Central memory CD8-positive, alpha-beta T cell (primary cell): ENCODE data around the gene UGT1A8.

ENCODE experiments used
- ATAC-seq: fragments of 150-1000 bp; cut with Tn5 transposase; replicated peaks from 2 replicates; pipeline ENCODE4 v1.10.0; 2022; ENCODE audit warnings: mild to moderate bottlenecking, moderate FRiP score, moderate number of reproducible peaks; ENCODE audit not compliant: poor library complexity, severe bottlenecking; ENCODE audit errors: extremely low read depth
- DNase-seq, 2 donors: peaks; one replicate each; pipeline ENCODE4 v3.0.0; 2021; ENCODE audit warnings: low spot score in 2 of 2
- H3K27ac Mint-ChIP-seq: one replicate; pipeline ENCODE4 v1.8.0; 2022; ENCODE audit warnings: low read depth, mild to moderate bottlenecking, moderate library complexity, mixed read lengths
- H3K27me3 Mint-ChIP-seq: one replicate; pipeline ENCODE4 v1.8.0; 2022; ENCODE audit warnings: mixed read lengths
- H3K36me3 Mint-ChIP-seq: one replicate; pipeline ENCODE4 v1.8.0; 2022; ENCODE audit warnings: mild to moderate bottlenecking, moderate library complexity, mixed read lengths; ENCODE audit not compliant: insufficient read depth
- H3K4me1 Mint-ChIP-seq: one replicate; pipeline ENCODE4 v1.8.0; 2022; ENCODE audit warnings: mixed read lengths
- H3K4me3 Mint-ChIP-seq: one replicate; pipeline ENCODE4 v1.8.0; 2022; ENCODE audit warnings: mild to moderate bottlenecking, moderate library complexity, mixed read lengths
- H3K9me3 Mint-ChIP-seq: one replicate; pipeline ENCODE4 v1.8.0; 2022; ENCODE audit warnings: mixed read lengths

The UGT1A8 gene

GRCh38 chr2:233793465-233794127, 176.2 kb downstream of the UGT1A8 start:
- H3K27ac Mint-ChIP-seq: no peak overlapping the region
- H3K27me3 Mint-ChIP-seq: peaks cover 40% of the 10 kb centered on the region
- H3K9me3 Mint-ChIP-seq: no peaks in the 10 kb centered on the region
- H3K36me3 Mint-ChIP-seq: no peaks in the 10 kb centered on the region
- no peak for DNase-seq
- H3K4me3 Mint-ChIP-seq: no peak overlapping the region
- H3K4me1 Mint-ChIP-seq: no peaks in the 10 kb centered on the region
- no peak for ATAC-seq

- H3K36me3 Mint-ChIP-seq: no peaks in the 10 kb centered on the region
- ATAC-seq: no peak
- H3K27ac Mint-ChIP-seq: no peak overlapping the region
- DNase-seq: no peak
- no peaks in the 10 kb centered on the region for H3K9me3 Mint-ChIP-seq
- H3K4me3 Mint-ChIP-seq: no peak overlapping the region
- no peaks in the 10 kb centered on the region for H3K4me1 Mint-ChIP-seq
- peaks cover 41% of the 10 kb centered on the region for H3K27me3 Mint-ChIP-seq
Observed at GRCh38 chr2:233794128-233794658, 176.8 kb downstream of the UGT1A8 start.

GRCh38 chr2:233795735-233796171, 178.3 kb downstream of the UGT1A8 start:
- H3K27me3 Mint-ChIP-seq: peaks cover 41% of the 10 kb centered on the region
- H3K9me3 Mint-ChIP-seq: no peaks in the 10 kb centered on the region
- no peak for ATAC-seq
- no peaks in the 10 kb centered on the region for H3K4me1 Mint-ChIP-seq
- no peaks in the 10 kb centered on the region for H3K36me3 Mint-ChIP-seq
- DNase-seq: no peak
- no peak overlapping the region for H3K27ac Mint-ChIP-seq
- no peak overlapping the region for H3K4me3 Mint-ChIP-seq

GRCh38 chr2:233796254-233796653, 178.8 kb downstream of the UGT1A8 start:
- Mint-ChIP-seq H3K4me3 (no peak overlapping the region), H3K36me3 (no peaks in the 10 kb centered on the region), H3K4me1 (peaks cover 2% of the 10 kb centered on the region), H3K9me3 (no peaks in the 10 kb centered on the region), H3K27ac (no peak overlapping the region), H3K27me3 (peaks cover 37% of the 10 kb centered on the region)
- ATAC-seq: no peak
- no peak for DNase-seq

- ATAC-seq (no peak), DNase-seq (peak in 1 of 2 donors; percentile 6)
- Mint-ChIP-seq H3K4me3 (no peak overlapping the region), H3K36me3 (no peaks in the 10 kb centered on the region), H3K27ac (no peak overlapping the region), H3K9me3 (no peaks in the 10 kb centered on the region), H3K27me3 (peaks cover 30% of the 10 kb centered on the region), H3K4me1 (peaks cover 8% of the 10 kb centered on the region)
Observed at GRCh38 chr2:233798335-233799086, 181.1 kb downstream of the UGT1A8 start.

GRCh38 chr2:233799087-233799665, 181.7 kb downstream of the UGT1A8 start:
- Mint-ChIP-seq H3K9me3 (no peaks in the 10 kb centered on the region), H3K36me3 (no peaks in the 10 kb centered on the region), H3K4me3 (no peak overlapping the region), H3K27ac (no peak overlapping the region), H3K4me1 (peaks cover 8% of the 10 kb centered on the region), H3K27me3 (peaks cover 36% of the 10 kb centered on the region)
- ATAC-seq: no peak
- DNase-seq: peak in 1 of 2 donors; percentile 4

- peaks cover 42% of the 10 kb centered on the region for H3K27me3 Mint-ChIP-seq
- H3K36me3 Mint-ChIP-seq: no peaks in the 10 kb centered on the region
- no peak for DNase-seq
- ATAC-seq: no peak
- no peaks in the 10 kb centered on the region for H3K9me3 Mint-ChIP-seq
- H3K4me3 Mint-ChIP-seq: no peak overlapping the region
- no peak overlapping the region for H3K27ac Mint-ChIP-seq
- H3K4me1 Mint-ChIP-seq: peaks cover 8% of the 10 kb centered on the region
Observed at GRCh38 chr2:233799716-233800115, 182.3 kb downstream of the UGT1A8 start.

GRCh38 chr2:233800208-233800607, 182.8 kb downstream of the UGT1A8 start:
- Mint-ChIP-seq H3K4me1 (peaks cover 8% of the 10 kb centered on the region), H3K9me3 (no peaks in the 10 kb centered on the region), H3K27ac (no peak overlapping the region), H3K27me3 (peaks cover 47% of the 10 kb centered on the region), H3K4me3 (no peak overlapping the region), H3K36me3 (no peaks in the 10 kb centered on the region)
- DNase-seq: peak in 1 of 2 donors; percentile 5
- ATAC-seq: no peak

- no peak overlapping the region for H3K4me3 Mint-ChIP-seq
- peaks cover 8% of the 10 kb centered on the region for H3K4me1 Mint-ChIP-seq
- H3K27ac Mint-ChIP-seq: no peak overlapping the region
- peak in 1 of 2 donors; percentile 11 for DNase-seq
- peaks cover 60% of the 10 kb centered on the region for H3K27me3 Mint-ChIP-seq
- no peaks in the 10 kb centered on the region for H3K9me3 Mint-ChIP-seq
- H3K36me3 Mint-ChIP-seq: no peaks in the 10 kb centered on the region
- peak; percentile 68 for ATAC-seq
Observed at GRCh38 chr2:233801357-233802131, 184.1 kb downstream of the UGT1A8 start.

- ATAC-seq (no peak), DNase-seq (no peak)
- Mint-ChIP-seq H3K9me3 (no peaks in the 10 kb centered on the region), H3K27ac (no peak overlapping the region), H3K36me3 (no peaks in the 10 kb centered on the region), H3K4me1 (peaks cover 8% of the 10 kb centered on the region), H3K4me3 (no peak overlapping the region), H3K27me3 (peaks cover 63% of the 10 kb centered on the region)
Observed at GRCh38 chr2:233802132-233802815, 184.8 kb downstream of the UGT1A8 start.

- no peak for ATAC-seq
- Mint-ChIP-seq H3K36me3 (no peaks in the 10 kb centered on the region), H3K4me1 (peaks cover 8% of the 10 kb centered on the region), H3K27me3 (peaks cover 61% of the 10 kb centered on the region), H3K4me3 (no peak overlapping the region), H3K9me3 (no peaks in the 10 kb centered on the region), H3K27ac (no peak overlapping the region)
- no peak for DNase-seq
Observed at GRCh38 chr2:233803292-233803911, 186.0 kb downstream of the UGT1A8 start.
